Fibroblast of upper back skin (primary cell): ENCODE results near the gene NRN1.

ENCODE experiments used
- DNase-seq: peaks from one replicate; pipeline ENCODE4 v3.0.0-alpha.2; 2013

Gene NRN1

GRCh38 chr6:6002005-6002847 lies 4.5 kb downstream of the NRN1 start:
- DNase-seq = no peak

DNA sequence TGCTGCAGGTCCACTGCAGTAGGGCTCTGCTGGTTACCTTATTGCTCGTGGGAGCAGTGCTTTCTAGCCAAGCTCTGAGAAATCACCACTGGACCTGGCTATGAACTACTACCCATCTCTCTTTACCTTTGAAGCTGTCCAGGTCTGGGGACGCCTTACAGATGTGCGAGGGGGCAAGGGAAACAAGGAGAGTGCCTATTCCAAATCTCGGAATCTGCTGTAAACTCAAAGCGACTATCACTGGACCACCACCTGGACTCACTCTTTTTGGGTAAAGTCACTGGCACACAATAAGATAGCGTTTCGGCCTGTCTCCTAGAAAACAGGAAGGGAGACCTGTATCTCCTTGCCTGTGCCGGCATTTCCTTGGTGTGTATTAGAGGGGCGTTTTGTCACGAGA lies 5.3 kb downstream of the NRN1 start:
- no peak for DNase-seq

DNA sequence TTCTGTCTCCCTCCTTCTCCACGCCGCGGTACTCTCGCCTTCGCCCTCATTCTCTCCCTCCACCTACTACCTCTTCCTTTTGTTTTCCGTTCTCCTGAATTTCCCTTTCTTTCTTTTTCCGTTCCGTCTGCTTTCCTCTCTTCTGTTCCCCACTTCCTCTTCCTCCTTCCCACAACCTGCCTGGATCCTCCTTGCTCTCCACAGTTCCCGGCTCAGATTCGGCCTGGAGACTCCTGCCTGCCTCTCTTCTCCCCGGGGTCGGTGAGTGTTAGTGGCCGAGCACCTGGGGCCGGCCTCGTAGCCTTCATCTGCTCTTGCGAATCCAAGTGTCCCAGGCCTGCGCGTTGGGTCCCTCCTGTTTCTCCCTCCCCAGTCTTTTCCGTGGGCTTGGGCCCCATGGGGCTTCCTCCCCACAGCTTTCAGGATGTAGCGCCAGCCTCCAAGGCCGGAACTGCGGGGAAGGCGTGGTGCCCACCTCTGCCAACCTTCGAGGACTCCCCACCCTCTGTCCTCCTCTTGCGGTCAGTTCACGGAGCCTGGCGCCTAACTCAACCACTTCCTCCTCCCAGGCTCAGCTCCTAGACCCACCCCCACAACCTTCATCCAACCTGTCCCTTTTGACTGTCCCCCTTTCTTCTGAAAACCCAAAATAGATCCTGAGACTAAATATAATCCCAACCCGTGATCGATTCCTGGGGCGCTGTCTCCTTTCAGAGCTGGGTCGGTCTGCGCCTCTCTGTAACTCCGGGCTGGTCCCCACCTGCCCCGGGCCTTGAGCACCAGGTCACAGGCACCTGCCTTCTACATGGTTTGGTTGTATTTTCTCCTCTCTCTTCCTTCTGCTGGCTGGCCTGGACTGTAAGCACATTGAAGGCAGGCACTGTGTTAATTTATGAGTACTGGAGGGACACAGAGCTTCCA lies 6.8 kb downstream of the NRN1 start:
- no peak for DNase-seq

- DNase-seq = peak; percentile 47
Observed at GRCh38 chr6:5998711-5999687, 7.7 kb downstream of the NRN1 start.

DNA sequence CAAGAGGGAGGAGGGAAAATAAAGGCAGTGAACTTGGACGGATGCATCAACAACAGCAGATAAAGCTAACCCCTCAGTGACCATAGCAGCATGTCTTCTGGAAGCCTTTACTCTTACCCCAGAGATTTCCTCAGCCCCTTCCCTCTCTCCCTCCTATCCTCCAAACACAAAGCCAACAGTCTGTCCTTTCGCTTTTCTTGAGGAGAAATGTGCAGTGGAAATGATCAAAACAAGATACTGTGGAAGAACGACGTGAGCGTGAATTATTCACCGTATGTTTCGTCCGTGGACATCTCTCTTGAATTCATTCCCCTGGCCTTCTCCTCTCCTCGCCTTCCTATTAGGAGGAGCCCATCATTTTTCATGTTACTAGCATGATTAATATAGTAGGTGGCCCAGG lies 8.5 kb downstream of the NRN1 start:
- no peak for DNase-seq

- no peak for DNase-seq
Observed at GRCh38 chr6:5997420-5997987, 9.2 kb downstream of the NRN1 start.

GRCh38 chr6:5996714-5997419 lies 9.9 kb downstream of the NRN1 start:
- DNase-seq = peak; percentile 80

- peak; percentile 86 for DNase-seq
Observed at GRCh38 chr6:5995949-5996713, 10.6 kb downstream of the NRN1 start.

DNA sequence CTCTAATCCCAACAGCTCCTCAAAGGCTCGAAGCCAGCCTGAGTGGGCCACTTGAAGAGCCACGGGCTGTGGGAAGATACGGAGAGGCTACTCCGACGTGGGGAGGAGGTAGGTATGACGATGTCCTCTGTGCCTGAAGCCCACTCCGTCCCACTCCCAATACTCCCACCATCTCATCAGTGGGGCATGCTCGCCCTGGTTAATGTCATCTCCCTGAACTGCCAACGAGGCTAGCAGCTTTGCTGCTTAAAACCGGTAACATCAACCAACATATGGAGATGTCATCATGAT lies 11.1 kb downstream of the NRN1 start:
- no peak for DNase-seq

DNA sequence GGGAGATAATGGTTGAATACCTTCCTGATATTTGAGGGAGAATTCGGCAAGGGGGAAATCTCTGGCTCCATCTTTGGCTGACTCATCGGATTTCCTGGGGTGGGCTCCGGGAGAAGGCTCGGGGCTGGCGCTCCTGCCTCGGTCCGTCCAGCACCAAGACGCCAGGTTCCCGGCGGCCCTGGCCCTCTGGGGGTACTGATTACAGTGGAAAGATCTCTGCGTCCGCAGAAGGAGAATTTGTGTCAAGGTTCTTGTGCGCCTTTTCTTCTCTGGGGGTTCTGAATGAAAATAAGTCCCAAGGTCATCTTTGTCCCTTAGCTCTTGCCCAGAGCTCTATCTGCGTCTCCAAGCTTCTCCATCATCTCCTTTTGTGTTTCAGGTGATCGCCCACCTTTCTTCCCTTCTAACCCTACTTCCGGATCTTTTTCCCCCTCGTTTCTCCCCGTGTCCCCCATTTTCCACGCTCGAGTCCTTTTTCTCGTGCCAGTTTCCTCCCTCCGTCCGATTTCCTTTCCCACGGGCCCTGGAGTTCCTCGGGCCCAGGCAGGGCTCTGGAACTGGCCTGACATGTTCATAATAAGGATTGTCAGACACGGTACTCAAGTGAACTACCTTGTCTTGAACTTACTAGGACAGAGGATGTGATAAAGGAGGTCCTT lies 11.6 kb downstream of the NRN1 start:
- no peak for DNase-seq

DNA sequence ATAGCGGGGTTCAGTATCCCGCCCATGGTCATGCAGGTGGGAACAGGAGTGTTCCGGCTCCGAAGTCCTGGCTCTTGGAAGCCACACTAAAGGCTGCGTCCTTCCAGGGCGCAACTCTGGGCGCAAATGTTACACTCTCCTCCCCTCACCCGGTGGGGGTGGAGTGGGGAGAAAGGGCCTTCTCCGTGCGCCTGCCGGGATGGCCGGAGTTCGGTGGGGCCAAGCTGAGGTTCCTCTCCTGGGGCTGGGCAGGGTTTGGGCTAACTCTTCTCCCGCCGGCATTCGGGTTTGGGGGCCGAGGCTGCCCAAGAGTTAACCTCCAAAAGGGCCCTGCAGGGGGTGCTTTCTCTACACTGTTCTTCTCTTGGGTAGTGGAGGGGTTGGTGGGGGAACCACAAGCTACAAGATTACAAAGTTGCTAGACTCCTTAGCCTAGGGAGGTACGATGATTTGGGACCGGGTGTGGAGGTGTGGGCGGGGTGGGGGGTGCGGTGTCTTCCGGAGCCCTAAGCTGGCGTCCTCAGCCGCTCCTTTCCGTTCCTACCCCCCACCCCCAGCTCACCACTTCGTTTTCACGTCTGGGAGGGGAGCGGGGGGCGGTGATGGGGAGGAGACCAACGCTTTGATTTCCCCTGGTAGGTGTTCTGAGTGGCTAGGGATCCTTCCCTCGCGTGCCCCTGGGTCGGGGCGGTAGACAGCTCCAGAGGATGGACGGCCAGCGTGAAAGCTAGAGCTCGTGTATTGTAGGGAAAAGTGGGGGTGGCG lies 12.3 kb downstream of the NRN1 start:
- DNase-seq = no peak

DNA sequence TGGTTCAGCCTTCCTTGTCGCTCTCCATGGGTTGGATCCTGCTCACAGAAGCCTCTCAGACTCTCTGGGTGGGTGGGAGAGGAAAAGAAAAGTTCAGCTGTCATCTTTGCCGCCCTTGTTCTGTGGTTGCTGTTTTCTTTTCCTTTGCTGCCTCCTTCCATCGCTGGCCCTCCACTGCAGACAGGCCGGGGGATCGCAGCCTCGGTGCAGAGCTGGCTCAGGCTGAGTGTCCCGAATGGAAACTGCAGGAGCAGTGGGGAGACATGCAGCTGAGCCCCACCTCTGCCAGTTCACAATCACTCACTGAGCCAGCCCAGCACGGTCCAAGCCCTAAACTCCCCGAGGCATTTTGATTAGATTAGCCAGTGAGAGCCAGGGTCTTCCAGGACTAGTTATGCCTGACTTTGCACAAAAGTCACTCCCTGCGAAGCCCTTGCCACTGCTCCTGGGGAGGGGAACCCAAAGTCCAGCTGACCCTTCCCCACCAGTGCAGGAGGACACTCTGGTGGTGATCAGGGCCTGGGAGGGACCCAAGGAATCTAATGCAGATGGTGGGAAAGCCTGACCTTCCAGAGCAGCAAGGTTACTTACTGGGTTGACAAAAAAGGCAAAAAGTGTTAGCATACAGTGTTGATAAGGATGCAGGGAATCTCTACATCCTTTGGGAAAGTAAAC lies 14.0 kb downstream of the NRN1 start:
- no peak for DNase-seq

- DNase-seq = peak; percentile 79
Observed at GRCh38 chr6:5990786-5991185, 15.9 kb downstream of the NRN1 start.

- DNase-seq = peak; percentile 86
Observed at GRCh38 chr6:5989141-5989723, 17.5 kb downstream of the NRN1 start.

GRCh38 chr6:5986861-5987260 lies 19.9 kb downstream of the NRN1 start:
- DNase-seq = no peak

DNA sequence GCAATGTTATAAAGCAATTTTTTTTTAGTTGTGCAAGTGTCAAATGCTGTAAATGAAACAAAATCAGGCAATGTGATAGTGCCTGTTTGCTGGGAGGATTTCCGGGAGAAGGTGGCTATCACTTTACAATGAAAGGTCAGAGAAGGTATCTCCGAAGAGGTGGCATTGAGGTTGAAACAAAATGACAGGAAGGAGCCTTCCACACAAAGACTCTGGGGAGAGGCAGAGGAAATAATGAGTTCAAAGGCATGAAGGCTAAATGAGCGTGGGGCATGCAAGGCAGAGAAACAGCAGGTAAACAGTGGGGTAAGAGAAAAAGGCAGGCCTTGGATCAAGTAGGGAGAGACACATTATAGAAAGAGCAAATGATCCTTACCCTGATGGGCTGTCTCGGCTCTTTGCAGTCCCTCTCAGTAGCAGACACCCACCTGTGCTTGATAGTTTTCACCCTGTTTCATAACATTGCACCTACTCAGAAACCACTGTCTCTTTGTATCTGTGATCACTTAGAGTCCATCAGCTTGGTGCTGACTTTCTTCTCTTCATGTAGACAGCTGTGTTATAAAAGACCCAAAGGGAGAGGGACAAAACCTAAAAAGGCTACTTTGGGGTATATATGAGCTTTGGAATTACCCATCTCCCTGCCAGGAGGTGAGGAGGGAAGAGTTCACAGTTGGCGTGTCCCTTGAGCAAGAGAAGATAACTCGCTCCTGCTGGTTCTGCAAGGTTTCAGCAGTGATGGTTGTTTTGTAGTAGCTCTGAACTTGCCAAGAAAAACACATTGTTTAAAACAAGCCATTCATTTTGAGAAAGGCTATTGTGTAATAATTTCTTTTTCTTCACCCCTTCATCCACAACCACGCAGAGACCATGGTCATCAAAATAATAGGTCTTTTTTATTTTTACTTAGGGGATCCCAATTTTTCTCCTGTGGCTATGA lies 22.3 kb downstream of the NRN1 start:
- no peak for DNase-seq
